HEK293 (cell line): Measurements from ENCODE around the gene DDAH1.

Source experiments
- CTCF ChIA-PET: fragments of 350-600 bp; formaldehyde crosslinking; extraction: SDS; loops from one replicate; lab custom pipeline; 2021; ENCODE audit warnings: antibody characterized with exemption; lab: Yijun Ruan, JAX
- POLR2A ChIA-PET: fragments of 300-600 bp; formaldehyde crosslinking; extraction: SDS; loops from one replicate; lab custom pipeline; 2020; ENCODE audit warnings: antibody characterized with exemption, inconsistent platforms; lab: Yijun Ruan, JAX
- H3K27ac ChIP-seq: fragments of 200-500 bp; sonication (Bioruptor generic); 2 replicates; pipeline ENCODE4 v1.5.1; 2014; ENCODE audit warnings: low read depth, low read length, control low read depth, inconsistent platforms; ENCODE audit errors: extremely low read depth
- H3K36me3 ChIP-seq, 2 experiments: fragments of 200-500 bp in 1 of 2; sonication (Bioruptor generic) in 1 of 2; 1 replicate in 1 of 2; 2 replicates in 1 of 2; pipeline ENCODE4 v1.5.1; 2014 to 2017; ENCODE audit warnings: inconsistent platforms in 2 of 2, low read length in 2 of 2; ENCODE audit not compliant: control insufficient read depth in 2 of 2, insufficient read depth in 1 of 2
- H3K4me1 ChIP-seq: fragments of 200-500 bp; sonication (Bioruptor generic); 2 replicates; pipeline ENCODE4 v1.5.1; 2014; ENCODE audit warnings: mild to moderate bottlenecking, low read length, inconsistent platforms; ENCODE audit not compliant: control insufficient read depth, insufficient read depth
- H3K4me3 ChIP-seq: 2 replicates; pipeline ENCODE4 v1.5.1; 2011; ENCODE audit warnings: low read depth, mild to moderate bottlenecking, control low read depth, low read length, moderate library complexity
- H3K9me3 ChIP-seq: fragments of 200-500 bp; sonication (Bioruptor generic); 2 replicates; pipeline ENCODE4 v1.5.1; 2014; ENCODE audit warnings: low read depth, low read length, inconsistent platforms; ENCODE audit not compliant: control insufficient read depth, insufficient read depth
- CTCF ChIP-seq: fragments of 450-650 bp; formaldehyde crosslinking; IDR thresholded peaks from 2 replicates; pipeline ENCODE4 v1.5.1; 2016; ENCODE audit warnings: missing biosample characterization, missing genetic modification characterization
- GLIS1 ChIP-seq: fragments of 450-650 bp; formaldehyde crosslinking; IDR thresholded peaks from 2 replicates; pipeline ENCODE4 v1.5.1; 2016; ENCODE audit warnings: missing biosample characterization, missing genetic modification characterization
- PRDM1 ChIP-seq: fragments of 450-650 bp; formaldehyde crosslinking; IDR thresholded peaks from 2 replicates; pipeline ENCODE4; 2016; ENCODE audit warnings: missing biosample characterization, missing genetic modification characterization
- PRDM6 ChIP-seq: fragments of 450-650 bp; formaldehyde crosslinking; IDR thresholded peaks from 2 replicates; pipeline ENCODE4 v1.5.1; 2017; ENCODE audit warnings: missing biosample characterization, missing genetic modification characterization
- ZBTB10 ChIP-seq: fragments of 450-650 bp; formaldehyde crosslinking; IDR thresholded peaks from 2 replicates; pipeline ENCODE4 v1.5.1; 2016; ENCODE audit warnings: missing biosample characterization, missing genetic modification characterization
- ZBTB11 ChIP-seq: fragments of 450-650 bp; formaldehyde crosslinking; conservative IDR thresholded peaks from 2 replicates; pipeline ENCODE4 v1.5.1; 2016; ENCODE audit warnings: low read depth, missing biosample characterization, missing genetic modification characterization
- ZFP37 ChIP-seq: fragments of 450-650 bp; formaldehyde crosslinking; IDR thresholded peaks from 2 replicates; pipeline ENCODE4 v1.5.1; 2016; ENCODE audit warnings: missing biosample characterization, missing genetic modification characterization
- ZNF341 ChIP-seq: fragments of 450-650 bp; formaldehyde crosslinking; IDR thresholded peaks from 2 replicates; pipeline ENCODE4; 2016; ENCODE audit warnings: low read depth, missing biosample characterization, missing genetic modification characterization
- ZNF350 ChIP-seq: fragments of 450-650 bp; formaldehyde crosslinking; IDR thresholded peaks from 2 replicates; pipeline ENCODE4 v1.5.0; 2017; ENCODE audit warnings: missing biosample characterization, mild to moderate bottlenecking, missing genetic modification characterization
- ZNF423 ChIP-seq: fragments of 450-650 bp; formaldehyde crosslinking; IDR thresholded peaks from 2 replicates; pipeline ENCODE4 v1.5.1; 2016; ENCODE audit warnings: missing biosample characterization, missing genetic modification characterization
- ZNF658 ChIP-seq: fragments of 450-650 bp; formaldehyde crosslinking; IDR thresholded peaks from 2 replicates; pipeline ENCODE4; 2016; ENCODE audit warnings: missing biosample characterization, missing genetic modification characterization
- ZXDB ChIP-seq: fragments of 450-650 bp; formaldehyde crosslinking; IDR thresholded peaks from 2 replicates; pipeline ENCODE4 v1.5.1; 2016; ENCODE audit warnings: missing biosample characterization, missing genetic modification characterization
- TF ChIP-seq, protein P1 (sequence below): fragments of 450-650 bp; formaldehyde crosslinking; IDR thresholded peaks from 2 replicates; pipeline ENCODE4 v1.5.1; 2017; ENCODE audit warnings: missing biosample characterization, mild to moderate bottlenecking, missing genetic modification characterization, moderate library complexity
- TF ChIP-seq, protein P2 (sequence below): fragments of 450-650 bp; formaldehyde crosslinking; IDR thresholded peaks from 2 replicates; pipeline ENCODE4 v1.5.1; 2016; ENCODE audit warnings: missing biosample characterization, missing genetic modification characterization, borderline replicate concordance
- TF ChIP-seq, protein P3 (sequence below): fragments of 450-650 bp; formaldehyde crosslinking; IDR thresholded peaks from 2 replicates; pipeline ENCODE4 v1.5.1; 2016; ENCODE audit warnings: missing biosample characterization, missing genetic modification characterization
- TF ChIP-seq, protein P4 (sequence below): fragments of 450-650 bp; formaldehyde crosslinking; IDR thresholded peaks from 2 replicates; pipeline ENCODE4 v1.5.1; 2016; ENCODE audit warnings: missing biosample characterization, missing genetic modification characterization

Gene DDAH1

GRCh38 chr1:85463731-85464496, 1.0 kb downstream of the DDAH1 start:
- Histone ChIP-seq H3K9me3 (no peaks in the 10 kb centered on the region), H3K36me3 (no peaks in the 10 kb centered on the region), H3K4me1 (peaks cover 6% of the 10 kb centered on the region; the same call in 1 of the 2 replicates), H3K27ac (peak overlapping the region; percentile 89; the same call in 1 of the 2 replicates), H3K4me3 (peak overlapping the region; percentile 92)
- POLR2A ChIA-PET: interaction anchor here (0.7 to 4.2 kb wide), 6 partner anchors 11 to 148 kb away, joined by 3 to 40 read pairs (median 4); partner anchors contain the start of gene CCN1
- CTCF ChIA-PET: interaction anchor here (0.7 to 1.8 kb wide), 12 partner anchors 9 to 325 kb away, joined by 3 to 7 read pairs (median 4); no protein-coding TSS in a partner anchor
- TF ChIP-seq ZNF341 (tag by site-specific recombination) (no peak), PRDM6 (tag by site-specific recombination) (peak; percentile 79), GLIS1 (peak; percentile 49), ZXDB (tag by site-specific recombination) (no peak), ZNF423 (tag by site-specific recombination) (0 out of 2 replicates have a peak, but pooled peaks have one; percentile 16), ZNF350 (tag by site-specific recombination) (no peak), PRDM1 (tag by site-specific recombination) (peak; percentile 63), ZBTB11 (tag by site-specific recombination) (no peak), ZNF658 (no peak), ZBTB10 (peak; percentile 46; the same call in 1 of the 2 replicates), ZFP37 (peak; percentile 35; the same call in 1 of the 2 replicates), CTCF (tag by site-specific recombination) (peak; percentile 34; the same call in 1 of the 2 replicates)
- TF ChIP-seq, protein P1, sequence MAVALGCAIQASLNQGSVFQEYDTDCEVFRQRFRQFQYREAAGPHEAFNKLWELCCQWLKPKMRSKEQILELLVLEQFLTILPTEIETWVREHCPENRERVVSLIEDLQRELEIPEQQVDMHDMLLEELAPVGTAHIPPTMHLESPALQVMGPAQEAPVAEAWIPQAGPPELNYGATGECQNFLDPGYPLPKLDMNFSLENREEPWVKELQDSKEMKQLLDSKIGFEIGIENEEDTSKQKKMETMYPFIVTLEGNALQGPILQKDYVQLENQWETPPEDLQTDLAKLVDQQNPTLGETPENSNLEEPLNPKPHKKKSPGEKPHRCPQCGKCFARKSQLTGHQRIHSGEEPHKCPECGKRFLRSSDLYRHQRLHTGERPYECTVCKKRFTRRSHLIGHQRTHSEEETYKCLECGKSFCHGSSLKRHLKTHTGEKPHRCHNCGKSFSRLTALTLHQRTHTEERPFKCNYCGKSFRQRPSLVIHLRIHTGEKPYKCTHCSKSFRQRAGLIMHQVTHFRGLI (tag by site-specific recombination): peak; percentile 50
- TF ChIP-seq, protein P2, sequence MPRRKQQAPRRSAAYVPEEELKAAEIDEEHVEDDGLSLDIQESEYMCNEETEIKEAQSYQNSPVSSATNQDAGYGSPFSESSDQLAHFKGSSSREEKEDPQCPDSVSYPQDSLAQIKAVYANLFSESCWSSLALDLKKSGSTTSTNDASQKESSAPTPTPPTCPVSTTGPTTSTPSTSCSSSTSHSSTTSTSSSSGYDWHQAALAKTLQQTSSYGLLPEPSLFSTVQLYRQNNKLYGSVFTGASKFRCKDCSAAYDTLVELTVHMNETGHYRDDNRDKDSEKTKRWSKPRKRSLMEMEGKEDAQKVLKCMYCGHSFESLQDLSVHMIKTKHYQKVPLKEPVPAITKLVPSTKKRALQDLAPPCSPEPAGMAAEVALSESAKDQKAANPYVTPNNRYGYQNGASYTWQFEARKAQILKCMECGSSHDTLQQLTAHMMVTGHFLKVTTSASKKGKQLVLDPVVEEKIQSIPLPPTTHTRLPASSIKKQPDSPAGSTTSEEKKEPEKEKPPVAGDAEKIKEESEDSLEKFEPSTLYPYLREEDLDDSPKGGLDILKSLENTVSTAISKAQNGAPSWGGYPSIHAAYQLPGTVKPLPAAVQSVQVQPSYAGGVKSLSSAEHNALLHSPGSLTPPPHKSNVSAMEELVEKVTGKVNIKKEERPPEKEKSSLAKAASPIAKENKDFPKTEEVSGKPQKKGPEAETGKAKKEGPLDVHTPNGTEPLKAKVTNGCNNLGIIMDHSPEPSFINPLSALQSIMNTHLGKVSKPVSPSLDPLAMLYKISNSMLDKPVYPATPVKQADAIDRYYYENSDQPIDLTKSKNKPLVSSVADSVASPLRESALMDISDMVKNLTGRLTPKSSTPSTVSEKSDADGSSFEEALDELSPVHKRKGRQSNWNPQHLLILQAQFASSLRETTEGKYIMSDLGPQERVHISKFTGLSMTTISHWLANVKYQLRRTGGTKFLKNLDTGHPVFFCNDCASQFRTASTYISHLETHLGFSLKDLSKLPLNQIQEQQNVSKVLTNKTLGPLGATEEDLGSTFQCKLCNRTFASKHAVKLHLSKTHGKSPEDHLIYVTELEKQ: no peak
- TF ChIP-seq, protein P3, sequence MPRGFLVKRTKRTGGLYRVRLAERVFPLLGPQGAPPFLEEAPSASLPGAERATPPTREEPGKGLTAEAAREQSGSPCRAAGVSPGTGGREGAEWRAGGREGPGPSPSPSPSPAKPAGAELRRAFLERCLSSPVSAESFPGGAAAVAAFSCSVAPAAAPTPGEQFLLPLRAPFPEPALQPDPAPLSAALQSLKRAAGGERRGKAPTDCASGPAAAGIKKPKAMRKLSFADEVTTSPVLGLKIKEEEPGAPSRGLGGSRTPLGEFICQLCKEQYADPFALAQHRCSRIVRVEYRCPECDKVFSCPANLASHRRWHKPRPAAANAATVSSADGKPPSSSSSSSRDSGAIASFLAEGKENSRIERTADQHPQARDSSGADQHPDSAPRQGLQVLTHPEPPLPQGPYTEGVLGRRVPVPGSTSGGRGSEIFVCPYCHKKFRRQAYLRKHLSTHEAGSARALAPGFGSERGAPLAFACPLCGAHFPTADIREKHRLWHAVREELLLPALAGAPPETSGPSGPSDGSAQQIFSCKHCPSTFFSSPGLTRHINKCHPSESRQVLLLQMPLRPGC: no peak
- TF ChIP-seq, protein P4, sequence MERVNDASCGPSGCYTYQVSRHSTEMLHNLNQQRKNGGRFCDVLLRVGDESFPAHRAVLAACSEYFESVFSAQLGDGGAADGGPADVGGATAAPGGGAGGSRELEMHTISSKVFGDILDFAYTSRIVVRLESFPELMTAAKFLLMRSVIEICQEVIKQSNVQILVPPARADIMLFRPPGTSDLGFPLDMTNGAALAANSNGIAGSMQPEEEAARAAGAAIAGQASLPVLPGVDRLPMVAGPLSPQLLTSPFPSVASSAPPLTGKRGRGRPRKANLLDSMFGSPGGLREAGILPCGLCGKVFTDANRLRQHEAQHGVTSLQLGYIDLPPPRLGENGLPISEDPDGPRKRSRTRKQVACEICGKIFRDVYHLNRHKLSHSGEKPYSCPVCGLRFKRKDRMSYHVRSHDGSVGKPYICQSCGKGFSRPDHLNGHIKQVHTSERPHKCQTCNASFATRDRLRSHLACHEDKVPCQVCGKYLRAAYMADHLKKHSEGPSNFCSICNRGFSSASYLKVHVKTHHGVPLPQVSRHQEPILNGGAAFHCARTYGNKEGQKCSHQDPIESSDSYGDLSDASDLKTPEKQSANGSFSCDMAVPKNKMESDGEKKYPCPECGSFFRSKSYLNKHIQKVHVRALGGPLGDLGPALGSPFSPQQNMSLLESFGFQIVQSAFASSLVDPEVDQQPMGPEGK (tag by site-specific recombination): peak; percentile 54
